ENCODE data around the gene SLC15A4. TPM values are rescaled to one million over a fixed set of nuclear protein-coding genes. Genes with fewer than 3 reads are reported as not detected.
"Not testable (repeated sequence)": the region's sequence is repeated elsewhere in the genome, so short reads cannot be mapped to it uniquely, and the experiment has no call there.

The SLC15A4 gene
- total RNA-seq, 1 donor from 2014 or later = 26.5 TPM

DNA sequence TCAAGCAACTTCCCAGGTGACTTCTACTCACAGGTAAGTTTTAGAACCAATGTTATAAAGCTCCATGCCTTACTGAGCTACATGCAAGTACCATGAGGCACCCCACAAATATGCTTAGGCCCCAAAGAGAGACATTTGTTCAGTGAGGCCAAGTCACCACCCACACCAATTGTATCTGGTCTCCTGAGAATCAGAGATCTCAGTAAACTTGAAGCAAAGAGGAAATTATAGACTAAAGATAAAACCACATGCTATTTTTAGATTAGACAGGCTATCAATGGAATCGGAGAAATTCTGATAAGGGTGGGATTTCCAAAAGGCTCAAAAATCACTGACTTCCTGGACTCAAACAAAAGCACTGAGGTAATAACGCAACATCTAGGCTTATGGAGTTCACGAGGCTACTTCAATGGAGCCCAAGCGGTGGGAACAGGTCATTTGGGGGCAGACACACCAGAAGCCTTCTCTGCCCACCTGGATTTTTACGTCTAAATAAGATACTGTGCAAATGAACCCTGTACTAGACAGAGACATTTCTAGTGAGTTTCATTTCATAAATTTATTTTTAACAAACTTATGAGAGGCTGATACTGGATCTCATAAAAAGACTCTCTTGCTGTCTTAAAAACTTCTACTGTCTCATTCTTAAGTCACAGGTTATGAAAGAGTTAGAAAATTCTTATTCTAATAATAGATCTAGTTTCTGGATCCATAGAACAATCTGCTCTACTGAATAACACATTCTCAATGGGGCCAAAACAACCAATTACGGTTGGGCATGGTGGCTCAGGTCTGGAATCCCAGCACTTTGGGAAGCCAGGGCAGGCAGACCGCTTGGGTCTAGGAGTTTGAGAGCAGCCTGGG lies 7.7 kb downstream of the SLC15A4 start:
- DNase-seq (ENCODE audit: low spot score) = no peak

DNA sequence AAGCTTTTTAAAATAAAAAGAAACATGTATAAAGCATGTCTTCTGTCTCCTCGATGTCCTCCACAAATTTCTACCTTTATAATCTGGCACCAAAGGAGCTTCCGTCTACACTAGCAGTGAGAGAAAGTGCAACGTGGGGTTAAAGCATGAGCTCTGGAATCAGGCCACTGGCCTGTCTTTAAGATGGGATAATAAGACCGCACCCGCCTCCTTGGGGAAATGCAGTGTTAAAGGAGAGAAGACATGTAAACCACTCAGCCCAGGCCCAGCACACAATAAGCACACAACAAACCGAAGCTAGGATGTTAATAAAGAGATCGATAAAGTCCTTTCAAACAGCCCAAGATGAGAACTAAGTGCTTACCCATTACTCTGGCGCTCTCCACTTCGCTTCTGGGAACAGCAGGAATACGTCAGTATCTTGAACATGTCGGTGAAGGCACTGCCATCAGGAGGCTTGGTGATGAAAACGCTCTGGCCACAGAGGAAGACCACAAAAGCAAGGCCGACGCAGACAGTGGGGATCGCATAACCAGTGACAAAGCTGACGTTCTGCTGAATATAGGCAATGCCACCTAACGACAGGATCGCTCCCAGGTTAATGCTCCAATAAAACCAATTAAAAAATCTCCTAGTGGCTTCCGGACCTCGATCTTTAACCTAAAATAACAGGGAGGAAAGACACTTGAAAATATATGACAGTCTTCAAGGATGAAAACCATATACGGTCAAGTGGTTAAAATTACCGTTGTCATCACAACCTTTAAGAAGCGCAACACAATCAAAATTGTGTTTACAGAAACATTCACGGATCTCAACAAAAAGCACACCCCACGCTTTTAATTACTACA lies 9.1 kb downstream of the SLC15A4 start:
- DNase-seq (ENCODE audit: low spot score) = no peak

DNA sequence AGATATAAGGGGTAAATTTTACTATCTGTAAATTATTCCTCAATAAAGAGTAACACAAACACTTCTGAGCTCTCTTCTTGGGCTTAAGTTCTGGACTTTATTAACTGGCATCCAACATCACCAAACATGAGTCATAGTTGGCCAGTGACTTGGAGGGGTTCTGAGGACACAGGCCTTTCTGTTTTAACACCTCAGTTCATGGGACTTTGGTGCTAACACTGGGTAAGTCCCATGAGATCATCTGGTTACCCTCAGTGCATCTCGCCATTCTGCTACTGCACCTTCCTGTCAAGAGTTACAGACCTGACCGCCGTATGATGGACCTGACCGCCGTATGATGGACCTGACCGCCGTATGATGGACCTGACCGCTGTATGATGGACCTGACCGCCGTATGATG lies 9.9 kb downstream of the SLC15A4 start:
- DNase-seq (ENCODE audit: low spot score) = no peak

DNA sequence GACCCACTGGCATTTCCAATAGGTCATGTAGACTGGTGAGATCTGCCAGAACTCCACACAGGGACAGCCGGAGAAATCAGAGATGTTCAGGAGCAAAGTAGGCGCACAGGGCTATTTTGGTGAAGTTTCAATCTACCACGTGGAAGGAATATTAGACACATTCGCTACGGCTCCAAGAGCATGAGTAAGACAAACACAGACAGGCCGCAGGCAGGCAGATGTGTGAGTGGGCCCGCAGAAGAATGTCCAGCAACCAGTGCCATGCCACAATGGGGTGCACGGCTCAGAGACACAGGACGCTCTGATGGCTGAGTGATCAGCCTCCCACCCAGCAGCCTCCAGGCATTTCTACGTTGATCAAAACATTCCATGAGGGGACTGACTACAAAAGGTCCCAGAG lies 10.4 kb downstream of the SLC15A4 start:
- no peak for DNase-seq (ENCODE audit: low spot score)

DNA sequence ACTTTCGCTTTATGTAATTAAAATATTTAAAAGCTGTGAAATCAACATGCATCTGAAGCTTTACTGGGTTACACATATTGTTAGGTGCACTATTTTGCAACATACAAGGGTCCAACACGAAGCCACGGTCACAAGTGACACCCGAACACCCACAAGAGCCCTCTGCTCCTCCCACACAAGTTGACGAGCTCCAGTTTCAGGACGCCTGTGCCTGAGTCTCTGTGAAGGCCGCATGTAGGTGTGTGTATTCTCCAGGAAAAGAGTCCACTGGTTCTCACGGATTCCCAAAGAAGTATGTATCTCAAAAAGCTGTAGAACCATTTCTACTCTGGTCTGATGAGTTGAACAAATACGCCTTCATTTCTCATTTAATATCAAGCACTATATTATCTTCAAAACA lies 12.0 kb downstream of the SLC15A4 start:
- no peak for DNase-seq (ENCODE audit: low spot score)

DNA sequence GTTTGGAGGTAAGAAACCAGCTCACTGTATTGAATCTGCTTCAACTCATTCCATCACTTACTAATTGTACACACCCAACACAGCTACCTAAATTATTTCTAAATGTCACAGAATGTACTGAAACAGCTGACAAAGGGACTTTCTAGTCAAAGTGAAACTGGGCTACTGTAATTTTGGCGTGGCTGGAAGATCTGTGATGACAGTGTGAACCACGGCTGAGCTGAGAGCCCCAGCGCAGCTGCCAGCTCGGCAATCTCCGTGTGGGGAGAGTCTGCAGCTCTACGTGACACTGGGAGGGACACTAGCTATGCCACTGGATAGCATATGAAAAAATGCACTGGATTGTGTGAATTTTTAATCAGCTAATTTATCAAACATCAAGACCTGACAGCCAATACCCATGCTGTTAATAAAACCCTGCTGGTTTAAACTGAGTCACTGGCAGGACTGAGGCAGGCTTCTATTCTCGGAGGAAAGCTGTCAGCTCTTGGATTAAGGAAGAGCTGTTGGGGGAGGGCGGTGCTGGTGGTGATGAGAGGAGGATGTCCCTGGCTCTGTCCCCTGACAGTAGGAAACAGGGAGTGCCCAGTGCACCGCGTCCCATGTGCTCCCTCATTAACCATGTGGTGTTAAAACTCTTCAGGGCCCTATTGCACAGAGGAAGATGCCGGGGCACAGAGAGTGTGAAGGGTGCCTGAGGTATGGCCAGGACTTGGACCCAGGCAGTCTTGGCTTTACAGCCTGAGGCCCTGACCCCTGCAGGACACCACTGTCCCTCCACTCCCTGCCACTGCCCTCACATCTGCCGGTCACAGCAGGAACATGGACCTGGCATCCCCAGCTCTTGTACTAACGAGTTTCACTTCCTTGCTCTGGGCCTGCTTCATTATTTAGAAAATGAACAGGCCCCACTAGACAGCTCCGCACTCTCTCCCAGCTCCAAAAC lies 13.3 kb downstream of the SLC15A4 start:
- no peak for DNase-seq (ENCODE audit: low spot score)

DNA sequence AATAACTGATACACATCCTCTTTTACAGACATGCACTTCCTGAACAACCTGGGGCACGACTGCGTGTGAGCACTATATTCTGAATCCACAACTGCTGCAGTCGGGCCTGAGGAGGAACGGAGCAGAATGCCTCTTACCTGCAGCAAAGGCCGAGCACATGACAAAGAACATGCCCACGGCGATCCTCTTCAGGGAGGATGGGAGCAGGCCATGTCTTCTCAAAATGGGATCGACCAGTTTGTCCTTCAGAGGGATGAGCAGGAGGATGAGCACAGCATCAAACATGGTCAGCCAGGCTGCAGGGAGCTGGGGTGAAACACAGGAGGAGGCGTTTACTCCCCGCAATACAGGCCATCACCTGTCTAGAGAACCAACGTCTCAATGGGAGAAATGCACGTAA lies 15.1 kb downstream of the SLC15A4 start:
- DNase-seq (ENCODE audit: low spot score) = peak; percentile 22

DNA sequence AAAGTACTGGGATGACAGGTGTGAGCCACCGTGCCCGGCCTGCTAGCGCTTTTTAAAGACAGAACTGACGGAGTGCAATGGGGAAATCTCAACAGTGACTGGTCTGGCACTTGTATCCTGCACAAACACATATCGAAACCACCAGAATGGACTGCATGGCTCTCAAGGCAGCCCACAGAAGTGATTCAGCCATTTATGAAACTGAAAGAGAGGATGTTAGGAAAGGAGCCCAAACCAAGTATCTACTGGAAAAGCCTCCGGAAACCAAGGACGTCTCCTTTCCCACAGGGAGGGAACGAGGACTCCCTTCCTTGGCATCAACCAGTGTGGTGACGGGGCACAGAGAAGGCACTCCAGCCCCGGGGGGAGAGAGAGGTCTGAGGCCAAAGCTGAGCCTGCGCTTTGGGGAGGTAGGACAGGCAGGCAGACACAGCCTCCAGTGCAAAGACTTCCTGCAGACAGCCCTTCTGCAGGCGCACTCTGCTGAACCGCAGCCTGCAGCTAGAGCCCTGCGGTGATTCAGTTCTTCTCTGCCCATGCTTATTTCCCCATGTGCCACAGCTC lies 16.5 kb downstream of the SLC15A4 start:
- DNase-seq (ENCODE audit: low spot score) = peak; percentile 76

DNA sequence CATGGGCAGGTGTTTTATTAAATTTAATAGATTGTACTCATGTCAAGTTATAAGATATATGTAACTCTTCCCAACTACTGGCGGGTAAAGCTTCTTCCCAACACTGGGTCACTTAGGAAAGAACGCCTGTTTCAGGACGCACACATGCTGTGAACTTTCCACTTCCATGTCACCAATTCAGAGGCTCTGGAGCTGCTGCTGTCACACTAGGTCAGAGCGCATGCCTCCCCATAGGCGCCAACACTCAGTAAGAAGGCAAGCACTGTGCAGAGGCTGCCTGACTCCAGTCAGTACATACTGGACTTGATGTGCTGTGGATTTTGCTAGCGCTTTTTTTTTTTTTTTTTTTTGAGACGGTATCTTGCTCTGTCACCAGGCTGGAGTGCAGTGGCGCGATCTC lies 17.2 kb downstream of the SLC15A4 start:
- peak; percentile 16 for DNase-seq (ENCODE audit: low spot score)

DNA sequence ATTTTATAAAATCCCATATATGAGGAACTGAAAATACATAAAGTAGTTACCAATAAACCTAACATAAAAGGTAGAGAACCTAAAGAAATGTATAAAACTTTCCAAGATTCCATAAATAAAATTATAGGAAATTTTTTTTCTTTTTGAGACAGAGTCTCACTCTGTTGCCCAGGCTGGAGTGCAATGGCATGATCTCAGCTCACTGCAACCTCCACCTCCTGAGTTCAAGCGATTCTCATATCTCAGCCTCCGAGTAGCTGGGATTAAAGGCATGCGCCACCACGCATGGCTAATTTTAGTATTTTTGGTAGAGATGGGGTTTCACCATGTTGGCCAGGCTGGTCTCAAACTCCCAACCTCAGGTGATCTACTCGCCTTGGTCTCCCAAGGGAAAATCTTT lies 18.4 kb downstream of the SLC15A4 start:
- DNase-seq (ENCODE audit: low spot score) = not testable (repeated sequence)

DNA sequence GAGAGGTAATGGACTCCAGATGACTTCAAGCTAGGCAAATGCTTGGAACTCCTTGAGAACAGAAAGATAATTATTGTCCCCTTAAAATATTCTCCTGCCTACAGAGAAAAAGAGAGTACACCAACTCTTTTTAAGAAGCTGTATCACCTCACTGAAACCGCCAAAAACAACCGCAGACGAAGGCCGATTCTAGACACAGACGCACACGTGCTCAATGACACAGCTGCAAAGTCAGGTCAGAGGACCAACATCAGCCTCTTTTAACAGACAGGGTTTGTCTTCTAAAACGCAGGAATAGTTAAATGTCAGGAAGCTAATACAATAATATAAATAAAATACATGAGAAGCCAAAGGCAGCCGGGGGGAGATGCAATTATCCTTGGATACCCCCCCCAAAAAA lies 19.0 kb downstream of the SLC15A4 start:
- DNase-seq (ENCODE audit: low spot score) = peak; percentile 33

DNA sequence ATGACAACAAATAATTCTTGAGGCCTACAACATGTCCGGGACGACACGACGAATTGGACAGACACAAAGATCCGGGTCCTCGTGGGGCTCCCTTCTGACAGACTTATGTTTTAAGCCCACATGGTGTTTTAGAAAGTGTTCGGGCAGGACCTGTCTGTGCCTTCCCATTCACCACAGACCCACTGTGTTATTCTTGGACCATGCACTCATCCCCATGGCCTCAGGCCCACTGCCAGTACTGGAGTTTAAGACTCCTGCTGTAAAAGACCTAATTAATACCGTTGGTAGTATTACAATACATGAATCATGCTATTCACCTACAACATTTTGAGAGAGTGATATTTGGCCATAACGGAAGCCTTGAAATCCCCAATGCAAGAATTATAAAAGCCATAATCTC lies 20.0 kb downstream of the SLC15A4 start:
- peak; percentile 22 for DNase-seq (ENCODE audit: low spot score)

DNA sequence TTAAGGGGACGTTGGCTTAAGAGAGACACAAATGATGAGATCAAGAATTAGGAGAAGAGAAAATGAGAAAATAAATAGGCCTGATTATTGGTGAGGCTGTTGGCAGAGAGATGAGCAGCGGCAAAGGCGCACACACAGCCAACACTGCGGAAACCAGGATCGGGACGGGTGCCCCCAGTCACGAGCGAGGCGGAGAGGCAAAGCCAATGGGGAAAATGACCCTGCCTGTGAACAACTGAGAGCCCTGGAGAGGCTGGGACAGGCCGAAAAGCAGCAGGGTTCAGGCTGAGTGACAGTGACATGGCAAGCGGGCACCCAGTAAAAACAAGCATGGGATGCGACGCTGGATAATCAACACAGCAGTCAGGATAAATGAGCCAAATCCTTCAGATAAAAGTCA lies 21.0 kb downstream of the SLC15A4 start:
- DNase-seq (ENCODE audit: low spot score) = peak; percentile 53

DNA sequence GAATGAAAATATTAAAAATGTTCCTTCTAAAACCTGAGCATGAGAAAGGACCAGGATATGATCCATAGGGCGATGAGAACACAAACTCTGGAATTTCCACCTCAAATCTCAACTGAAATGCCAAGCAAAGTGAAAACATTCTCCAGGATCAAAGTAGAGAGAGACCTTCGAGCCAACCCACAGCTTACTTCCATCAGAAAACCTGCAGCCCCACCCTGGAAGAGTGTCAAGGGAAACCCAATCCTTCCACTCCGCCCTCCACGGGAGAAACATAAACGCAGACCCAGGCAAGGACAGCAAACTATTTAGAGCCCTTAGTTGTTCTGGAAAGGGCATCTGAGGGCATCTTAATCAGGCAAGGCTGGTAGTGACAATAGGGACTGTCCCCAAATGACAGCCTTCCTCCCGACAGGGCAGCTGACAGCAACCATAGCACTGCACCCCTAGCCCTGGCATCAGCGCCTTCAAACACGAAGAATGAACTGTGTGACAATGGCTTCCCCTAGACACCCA lies 21.8 kb downstream of the SLC15A4 start:
- peak; percentile 28 for DNase-seq (ENCODE audit: low spot score)

DNA sequence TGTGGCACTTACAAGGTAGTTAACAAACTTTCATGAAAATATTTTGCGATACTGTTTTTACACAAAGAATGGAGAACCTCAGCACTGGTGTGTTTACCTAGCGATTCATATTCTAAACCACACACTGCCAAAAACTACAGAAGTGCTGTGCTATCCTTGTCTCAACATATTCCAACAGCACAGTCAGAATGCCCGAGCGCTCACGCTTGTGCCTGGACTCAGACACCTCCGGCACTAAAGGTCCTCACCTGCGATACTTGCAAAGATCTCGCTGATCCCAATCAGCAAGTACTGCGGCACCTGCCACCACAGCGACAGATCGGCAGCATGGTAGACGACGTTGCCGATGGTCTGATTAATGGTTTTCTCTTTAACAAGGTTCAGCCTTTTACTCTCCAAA lies 23.2 kb downstream of the SLC15A4 start:
- peak; percentile 41 for DNase-seq (ENCODE audit: low spot score)

DNA sequence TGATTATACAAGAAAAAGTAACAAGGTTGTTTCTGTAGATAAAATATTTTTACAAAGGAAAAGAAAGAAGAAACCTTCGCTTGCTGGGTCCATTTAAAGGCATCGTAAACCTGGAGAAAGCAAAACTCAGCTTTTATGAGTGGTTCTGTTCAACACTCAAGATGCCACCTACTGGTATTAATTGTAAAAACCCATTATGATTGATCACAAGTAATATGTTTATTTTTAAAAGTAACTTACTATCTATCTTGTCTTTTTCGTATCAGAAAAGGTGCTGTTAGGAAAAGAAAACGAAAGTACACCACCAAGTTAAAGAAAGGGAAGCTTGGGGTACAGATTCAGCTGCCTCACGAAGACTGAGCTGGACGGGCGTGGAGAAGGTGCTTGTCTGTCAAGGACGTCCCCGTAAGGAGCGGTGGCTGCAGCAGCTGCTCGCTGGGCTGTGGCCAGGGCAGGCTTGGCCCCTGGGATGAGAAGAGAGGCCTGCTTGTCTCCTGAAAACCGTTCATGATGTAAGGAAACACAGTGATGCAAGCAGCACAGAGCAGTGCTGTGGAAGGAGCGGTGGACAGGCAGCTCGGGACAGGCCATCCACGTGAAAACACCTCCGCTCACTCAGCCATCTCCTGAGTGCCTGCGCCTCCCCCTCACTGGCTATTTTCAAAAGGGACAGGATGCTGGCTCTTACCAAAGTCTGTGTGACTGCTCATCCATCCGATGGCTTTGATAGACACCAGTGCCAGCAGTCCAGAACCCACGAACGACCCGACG lies 25.0 kb downstream of the SLC15A4 start:
- DNase-seq (ENCODE audit: low spot score) = peak; percentile 65

DNA sequence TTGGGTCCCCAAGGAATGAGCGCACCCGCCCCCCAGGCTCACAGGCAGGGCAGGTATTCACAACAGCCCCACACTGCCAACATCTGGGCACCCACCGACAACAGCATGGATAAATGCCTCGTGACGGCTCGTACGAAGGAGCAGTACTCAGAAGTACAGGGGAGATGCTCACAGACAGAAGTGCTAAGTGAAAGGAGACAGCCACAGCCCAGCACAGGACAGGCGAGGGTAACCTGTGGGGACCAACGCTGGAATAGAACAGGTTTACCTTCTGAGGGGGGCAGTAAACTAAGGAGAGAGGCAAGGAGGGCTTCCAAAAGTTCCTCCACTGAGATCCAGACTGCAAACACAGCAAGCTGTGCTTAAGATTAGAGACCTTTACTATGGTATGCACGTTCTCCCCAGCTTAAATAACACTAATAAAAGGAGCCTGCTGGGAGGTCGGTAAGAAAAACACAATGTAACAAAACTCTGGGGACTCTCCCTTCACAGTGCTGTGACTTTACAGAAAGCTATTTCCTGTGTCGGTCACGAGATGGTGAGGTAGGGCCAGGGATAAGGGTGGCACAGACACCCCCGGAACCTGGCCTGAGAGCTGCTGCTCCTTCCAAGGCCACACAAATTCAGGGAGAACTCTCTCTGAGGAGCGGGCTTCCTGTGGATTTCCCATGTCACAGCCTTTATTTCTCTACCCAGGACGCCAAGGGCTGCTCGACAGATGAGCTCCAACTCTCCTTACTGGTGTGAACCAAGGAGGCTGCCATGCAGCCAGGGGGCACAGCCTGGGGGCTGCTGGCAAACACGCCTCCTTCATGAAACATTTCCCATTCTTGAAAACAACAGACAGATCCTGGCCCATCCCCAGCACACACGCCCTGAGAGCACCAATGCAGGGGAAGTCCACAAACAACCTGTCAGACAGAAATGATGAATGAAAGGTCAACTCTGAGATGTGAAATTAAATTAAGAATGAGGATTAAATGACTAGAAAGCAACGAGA lies 26.3 kb downstream of the SLC15A4 start:
- DNase-seq (ENCODE audit: low spot score) = peak; percentile 33

DNA sequence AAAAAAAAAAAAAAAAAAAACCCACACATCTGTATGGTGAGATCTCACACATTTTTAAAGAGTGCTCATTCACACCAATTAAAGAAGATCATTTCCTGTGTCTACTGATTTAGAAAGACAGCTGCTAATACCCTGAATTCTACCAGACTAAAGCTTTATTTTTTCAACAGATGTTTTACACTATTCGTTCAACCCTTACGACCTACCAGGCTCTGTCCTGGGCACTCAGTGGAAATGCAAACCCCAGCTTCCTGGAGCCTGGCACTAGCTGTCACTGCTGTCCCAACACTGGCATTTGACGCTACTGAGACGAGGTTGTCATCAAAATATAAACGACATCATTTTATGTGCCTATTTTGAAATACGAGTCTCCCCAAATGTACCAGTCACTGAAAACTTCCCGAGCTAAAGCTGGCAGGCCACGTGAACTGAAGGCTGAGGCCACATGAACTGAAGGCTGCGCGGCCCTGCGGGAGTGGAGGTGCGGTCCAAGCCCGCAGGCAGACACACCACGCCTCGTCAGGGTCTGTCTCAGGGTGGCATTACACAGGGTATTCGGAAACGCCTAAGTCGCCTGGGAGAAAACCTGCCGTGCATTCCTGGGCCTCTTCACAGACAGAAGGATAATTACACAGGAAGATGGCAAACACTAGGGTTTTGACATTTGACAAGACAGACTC lies 27.2 kb downstream of the SLC15A4 start:
- DNase-seq (ENCODE audit: low spot score) = peak; percentile 62

Data from mesenteric fat pad (tissue), 1 donor.